Measurements from ENCODE around the gene ADGRB3. TPM values are rescaled to one million over a fixed set of nuclear protein-coding genes. Genes with fewer than 3 reads are reported as not detected.
A peak's percentile ranks its signal among the peaks of the same experiment; 100 is the strongest.

Gene ADGRB3
- total and polyA plus RNA-seq, 2 experiments from 2014 or later = 1.2 to 1.4 TPM

- no peak overlapping the region for H3K27ac ChIP-seq
- no peak for TF ChIP-seq CTCF (IDR thresholded peaks at IDR 0.05; ENCODE audit: low read depth, low read length)
- peaks cover 8% of the 10 kb centered on the region for H3K27me3 ChIP-seq
- H3K36me3 ChIP-seq = no peaks in the 10 kb centered on the region
- H3K4me3 ChIP-seq = no peak overlapping the region
- H3K4me1 ChIP-seq (ENCODE audit: low read depth) = no peaks in the 10 kb centered on the region
- DNase-seq (ENCODE audit: low read depth in 1 of 2, low spot score in 1 of 2) = peak; percentile 77 to 91
- no peaks in the 10 kb centered on the region for H3K9me3 ChIP-seq (ENCODE audit: low read depth)
These were observed 597.9 kb downstream of the ADGRB3 start for GRCh38 chr6:69232911-69233448.

- H3K4me1 ChIP-seq (ENCODE audit: low read depth) = no peaks in the 10 kb centered on the region
These were observed 603.0 kb downstream of the ADGRB3 start for GRCh38 chr6:69238067-69238466.

GRCh38 chr6:69246983-69247382 is 611.9 kb downstream of the ADGRB3 start:
- H3K36me3 ChIP-seq = no peaks in the 10 kb centered on the region
- H3K9me3 ChIP-seq (ENCODE audit: low read depth) = no peaks in the 10 kb centered on the region
- no peak for TF ChIP-seq CTCF (IDR thresholded peaks at IDR 0.05; ENCODE audit: low read depth, low read length)
- H3K27me3 ChIP-seq = no peaks in the 10 kb centered on the region
- H3K27ac ChIP-seq = no peak overlapping the region
- H3K4me3 ChIP-seq = no peak overlapping the region
- DNase-seq (ENCODE audit: low read depth in 1 of 2, low spot score in 1 of 2) = no peak
- peaks cover 19% of the 10 kb centered on the region for H3K4me1 ChIP-seq (ENCODE audit: low read depth)

More at GRCh38 chr6:69238067-69238466, 603.0 kb downstream of the ADGRB3 start:
- H3K27ac ChIP-seq = no peak overlapping the region
- H3K36me3 ChIP-seq = no peaks in the 10 kb centered on the region
- TF ChIP-seq CTCF (IDR thresholded peaks at IDR 0.05; ENCODE audit: low read depth, low read length) = no peak
- H3K27me3 ChIP-seq = no peaks in the 10 kb centered on the region
- DNase-seq (ENCODE audit: low read depth in 1 of 2, low spot score in 1 of 2) = no peak
- no peak overlapping the region for H3K4me3 ChIP-seq
- H3K9me3 ChIP-seq (ENCODE audit: low read depth) = no peaks in the 10 kb centered on the region

- Histone ChIP-seq H3K4me3 (no peak overlapping the region), H3K36me3 (no peaks in the 10 kb centered on the region), H3K27me3 (no peaks in the 10 kb centered on the region), H3K9me3 (ENCODE audit: low read depth) (no peaks in the 10 kb centered on the region), H3K4me1 (ENCODE audit: low read depth) (peaks cover 14% of the 10 kb centered on the region), H3K27ac (no peak overlapping the region)
- no peak for TF ChIP-seq CTCF (IDR thresholded peaks at IDR 0.05; ENCODE audit: low read depth, low read length)
- no peak for DNase-seq (ENCODE audit: low read depth in 1 of 2, low spot score in 1 of 2)
These were observed 625.9 kb downstream of the ADGRB3 start for GRCh38 chr6:69261010-69261409.

GRCh38 chr6:69263297-69263696 is 628.2 kb downstream of the ADGRB3 start:
- H3K9me3 ChIP-seq (ENCODE audit: low read depth) = no peaks in the 10 kb centered on the region
- no peak for DNase-seq (ENCODE audit: low read depth in 1 of 2, low spot score in 1 of 2)
- peaks cover 11% of the 10 kb centered on the region for H3K4me1 ChIP-seq (ENCODE audit: low read depth)
- TF ChIP-seq CTCF (IDR thresholded peaks at IDR 0.05; ENCODE audit: low read depth, low read length) = no peak
- no peak overlapping the region for H3K4me3 ChIP-seq
- H3K36me3 ChIP-seq = no peaks in the 10 kb centered on the region
- no peak overlapping the region for H3K27ac ChIP-seq
- H3K27me3 ChIP-seq = no peaks in the 10 kb centered on the region
